AG04449 (cell line): ENCODE results near the gene ORMDL3.

ENCODE experiments used
- CTCF ChIA-PET: fragments of 350-600 bp; formaldehyde crosslinking; extraction: SDS; loops from one replicate; lab custom pipeline; 2021; ENCODE audit warnings: antibody characterized with exemption; lab: Yijun Ruan, JAX
- POLR2A ChIA-PET: fragments of 400-600, 350-600 bp; formaldehyde crosslinking; extraction: SDS; loops from one replicate; lab custom pipeline; 2020; ENCODE audit warnings: antibody characterized with exemption, inconsistent platforms; lab: Yijun Ruan, JAX
- DNase-seq: peaks from one replicate; pipeline ENCODE4 v3.0.0-alpha.2; 2010; ENCODE audit warnings: low read depth, low spot score
- H3K4me3 ChIP-seq: 2 replicates; pipeline ENCODE4 v1.5.1; 2011; ENCODE audit warnings: low read depth, mild to moderate bottlenecking, control low read depth, low read length
- TF ChIP-seq, protein P1 (sequence below): IDR thresholded peaks from one replicate; pipeline ENCODE4 v1.5.1; 2011; ENCODE audit warnings: mild to moderate bottlenecking, moderate library complexity, low read length, control low read depth, inconsistent platforms; ENCODE audit not compliant: insufficient read depth; ENCODE audit errors: missing control alignments

ORMDL3 gene

DNA sequence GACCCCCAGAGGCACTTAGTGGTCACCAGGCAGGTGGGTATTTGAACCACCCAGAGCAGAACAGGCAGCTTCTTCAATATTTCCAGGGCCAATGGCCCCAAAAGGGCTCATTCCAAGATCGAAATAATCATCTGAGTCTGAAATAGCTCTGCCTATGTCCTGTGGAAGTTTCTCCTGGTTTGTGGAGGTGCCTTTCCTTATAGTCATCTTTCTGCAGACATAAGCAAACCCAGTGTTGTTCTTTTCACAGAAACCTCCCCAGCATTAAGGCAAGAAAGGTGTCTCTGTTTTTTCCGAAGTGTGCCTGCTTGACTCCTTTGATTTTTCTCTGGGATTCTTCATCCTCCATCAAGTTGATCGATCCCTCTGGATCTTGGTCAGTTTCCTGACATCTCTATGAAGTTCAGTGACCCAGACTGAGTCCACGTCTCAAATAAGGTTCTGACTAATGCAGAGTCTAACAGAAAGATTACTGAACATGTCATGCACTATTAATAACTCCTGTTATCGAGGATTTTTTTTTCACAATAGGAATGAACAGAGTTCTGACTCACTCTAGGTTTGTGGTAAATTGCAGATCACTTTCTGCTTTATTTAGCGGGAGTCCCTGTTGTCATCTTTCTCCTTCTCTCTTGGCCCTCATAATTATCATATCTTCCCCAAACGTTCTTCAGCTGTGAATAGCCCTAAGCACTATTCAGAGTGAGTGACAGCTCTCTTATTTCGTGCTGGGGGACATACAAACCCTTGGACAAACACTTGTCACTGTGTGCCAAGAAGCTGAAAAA is 1.7 kb upstream of the ORMDL3 start:
- DNase-seq: peak; percentile 91
- CTCF ChIA-PET: interaction anchor here (0.6 to 2.1 kb wide), 5 partner anchors 10 to 56 kb away, joined by 3 to 16 read pairs (median 5); partner anchors contain the start of gene PSMD3
- TF ChIP-seq, protein P1, sequence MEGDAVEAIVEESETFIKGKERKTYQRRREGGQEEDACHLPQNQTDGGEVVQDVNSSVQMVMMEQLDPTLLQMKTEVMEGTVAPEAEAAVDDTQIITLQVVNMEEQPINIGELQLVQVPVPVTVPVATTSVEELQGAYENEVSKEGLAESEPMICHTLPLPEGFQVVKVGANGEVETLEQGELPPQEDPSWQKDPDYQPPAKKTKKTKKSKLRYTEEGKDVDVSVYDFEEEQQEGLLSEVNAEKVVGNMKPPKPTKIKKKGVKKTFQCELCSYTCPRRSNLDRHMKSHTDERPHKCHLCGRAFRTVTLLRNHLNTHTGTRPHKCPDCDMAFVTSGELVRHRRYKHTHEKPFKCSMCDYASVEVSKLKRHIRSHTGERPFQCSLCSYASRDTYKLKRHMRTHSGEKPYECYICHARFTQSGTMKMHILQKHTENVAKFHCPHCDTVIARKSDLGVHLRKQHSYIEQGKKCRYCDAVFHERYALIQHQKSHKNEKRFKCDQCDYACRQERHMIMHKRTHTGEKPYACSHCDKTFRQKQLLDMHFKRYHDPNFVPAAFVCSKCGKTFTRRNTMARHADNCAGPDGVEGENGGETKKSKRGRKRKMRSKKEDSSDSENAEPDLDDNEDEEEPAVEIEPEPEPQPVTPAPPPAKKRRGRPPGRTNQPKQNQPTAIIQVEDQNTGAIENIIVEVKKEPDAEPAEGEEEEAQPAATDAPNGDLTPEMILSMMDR: no peak
- H3K4me3 ChIP-seq: peak overlapping the region; percentile 18
- POLR2A ChIA-PET: interaction anchor here (0.7 to 0.9 kb wide), 3 partner anchors 14 to 50 kb away, joined by 3 to 5 read pairs (median 3); no protein-coding TSS in a partner anchor

- CTCF ChIA-PET: interaction anchor here (1.3 to 2.1 kb wide), 3 partner anchors 11 to 52 kb away, joined by 5 to 16 read pairs (median 9); partner anchors contain the start of gene PSMD3
- DNase-seq: no peak
- POLR2A ChIA-PET: interaction anchor here (0.6 to 0.7 kb wide), 2 partner anchors 28 to 51 kb away, joined by 3 to 4 read pairs; no protein-coding TSS in a partner anchor
- H3K4me3 ChIP-seq: peak overlapping the region; percentile 59
- TF ChIP-seq, protein P1: no peak
Measured at GRCh38 chr17:39927929-39928857, 792 bp upstream of the ORMDL3 start.

- POLR2A ChIA-PET: no interaction called here
- no peak for DNase-seq
Measured at GRCh38 chr17:39926588-39927100, 757 bp downstream of the ORMDL3 start.

GRCh38 chr17:39926135-39926587 is 1.2 kb downstream of the ORMDL3 start:
- no peak for DNase-seq
- CTCF ChIA-PET: interaction anchor here (0.6 to 1.9 kb wide), 5 partner anchors 11 to 54 kb away, joined by 3 to 11 read pairs (median 3); partner anchors contain the start of gene PSMD3
- POLR2A ChIA-PET: no interaction called here
- H3K4me3 ChIP-seq: peak overlapping the region; percentile 82
- TF ChIP-seq, protein P1: no peak

More at GRCh38 chr17:39926588-39927100, 757 bp downstream of the ORMDL3 start:
- H3K4me3 ChIP-seq: peak overlapping the region; percentile 82
- TF ChIP-seq, protein P1: no peak
- CTCF ChIA-PET: interaction anchor here (0.6 to 1.9 kb wide), 6 partner anchors 11 to 53 kb away, joined by 3 to 11 read pairs (median 3); partner anchors contain the start of gene PSMD3

GRCh38 chr17:39925282-39926134 is 1.9 kb downstream of the ORMDL3 start:
- POLR2A ChIA-PET: interaction anchor here (0.5 kb wide), 1 partner anchor 13 kb away, joined by 4 read pairs; no protein-coding TSS in a partner anchor
- peak overlapping the region; percentile 82 for H3K4me3 ChIP-seq
- DNase-seq: no peak
- TF ChIP-seq, protein P1: no peak
- CTCF ChIA-PET: interaction anchor here (1.0 to 1.9 kb wide), 4 partner anchors 13 to 55 kb away, joined by 3 to 11 read pairs (median 4); partner anchors contain the start of gene PSMD3
